B cell (primary cell): ENCODE data around the gene CCDC136. TPM values are rescaled to one million over a fixed set of nuclear protein-coding genes. Genes with fewer than 3 reads are reported as not detected.

Experiments
- ATAC-seq: fragments of 200-7000 bp; cut with Tn5 transposase; one replicate; pipeline ENCODE4 v1.10.0; 2021; ENCODE audit warnings: low read depth, mild to moderate bottlenecking, moderate number of reproducible peaks, moderate library complexity
- CTCF ChIA-PET: fragments of 350-600 bp; sonication (Branson Sonifier 250); formaldehyde crosslinking; loops from one replicate; lab custom pipeline; 2021; ENCODE audit warnings: antibody characterized with exemption, inconsistent platforms; lab: Charles Lee
- POLR2A ChIA-PET: fragments of 350-600 bp; sonication (Branson Sonifier 250); formaldehyde crosslinking; loops from one replicate; lab custom pipeline; 2021; ENCODE audit warnings: antibody characterized with exemption; lab: Charles Lee
- DNase-seq: peaks from one replicate; pipeline ENCODE4 v3.0.0; 2013
- H2AFZ ChIP-seq: 2 replicates; pipeline ENCODE4 v1.6.1; 2012; ENCODE audit warnings: mild to moderate bottlenecking, low read depth, low read length; ENCODE audit not compliant: insufficient read depth, poor library complexity, severe bottlenecking
- H3K27ac ChIP-seq, 2 donors: 1 replicate in 1 of 2; 2 replicates in 1 of 2; pipeline ENCODE4 v1.5.1; 2012 to 2013; ENCODE audit warnings: low read length in 2 of 2, mild to moderate bottlenecking in 2 of 2, moderate library complexity in 1 of 2
- H3K27me3 ChIP-seq, 4 experiments: fragments of 200-600 bp in 1 of 4; sonication (generic) in 1 of 4; replicated peaks in 1 of 4; 1 replicate in 2 of 4; 2 replicates in 2 of 4; pipeline versions ENCODE4 v1.6.1 to v1.7.0; 2013 to 2016; ENCODE audit warnings: low read length in 3 of 4, mild to moderate bottlenecking in 2 of 4, mixed read lengths in 1 of 4, moderate library complexity in 1 of 4; ENCODE audit not compliant: insufficient read depth in 4 of 4, control insufficient read depth in 3 of 4; ENCODE audit errors: control extremely low read depth in 1 of 4
- H3K36me3 ChIP-seq, 2 experiments: replicated peaks in 1 of 2; 1 replicate in 1 of 2; 2 replicates in 1 of 2; pipeline versions ENCODE4 v1.6.1 to v1.7.1; 2013; ENCODE audit warnings: low read length in 1 of 2; ENCODE audit not compliant: insufficient read depth in 2 of 2, control insufficient read depth in 1 of 2; ENCODE audit errors: control extremely low read depth in 1 of 2, extremely low read depth in 1 of 2
- H3K4me1 ChIP-seq, 2 donors: fragments of 200-600 bp in 1 of 2; sonication (generic) in 1 of 2; 1 replicate in 1 of 2; 2 replicates in 1 of 2; pipeline versions ENCODE4 v1.5.1 to v1.6.1; 2013 to 2017; ENCODE audit warnings: low read length in 2 of 2; ENCODE audit not compliant: control insufficient read depth in 2 of 2, insufficient read depth in 2 of 2
- H3K4me2 ChIP-seq: replicated peaks from 2 replicates; pipeline ENCODE3; 2012; ENCODE audit warnings: mild to moderate bottlenecking, low read depth, low read length; ENCODE audit not compliant: poor library complexity, severe bottlenecking
- H3K4me3 ChIP-seq, 5 experiments: fragments of 200-600 bp in 1 of 5; sonication (generic) in 1 of 5; 1 replicate in 3 of 5; 2 replicates in 2 of 5; pipeline versions ENCODE4 v1.5.1 to v1.7.0; 2011 to 2016; ENCODE audit warnings: low read length in 4 of 5, mild to moderate bottlenecking in 4 of 5, low read depth in 2 of 5, control low read depth in 1 of 5, moderate library complexity in 1 of 5; ENCODE audit not compliant: insufficient read depth in 1 of 5; ENCODE audit errors: control extremely low read depth in 1 of 5, extremely low read depth in 1 of 5
- H3K79me2 ChIP-seq: fragments of 200-600 bp; sonication (generic); one replicate; pipeline ENCODE4 v1.6.0; 2016; ENCODE audit warnings: low read length; ENCODE audit not compliant: control insufficient read depth, insufficient read depth
- H3K9ac ChIP-seq: fragments of 200-600 bp; sonication (generic); 2 replicates; pipeline ENCODE4 v1.6.1; 2017; ENCODE audit warnings: mild to moderate bottlenecking, low read length, moderate library complexity
- H3K9me3 ChIP-seq, 3 donors: one replicate each; pipeline versions ENCODE4 v1.6.1 to v1.7.1; 2013; ENCODE audit warnings: low read length in 2 of 3; ENCODE audit not compliant: control insufficient read depth in 2 of 3, insufficient read depth in 1 of 3; ENCODE audit errors: control extremely low read depth in 1 of 3
- H4K20me1 ChIP-seq: 2 replicates; pipeline ENCODE4 v1.6.0; 2012; ENCODE audit warnings: mild to moderate bottlenecking, low read length; ENCODE audit not compliant: insufficient read depth, control insufficient read depth, poor library complexity, severe bottlenecking
- H3K27ac Mint-ChIP-seq: one replicate; pipeline ENCODE4 v1.8.0; 2021; ENCODE audit warnings: mixed read lengths
- H3K27me3 Mint-ChIP-seq: one replicate; pipeline ENCODE4 v1.8.0; 2021; ENCODE audit warnings: mixed read lengths
- H3K4me1 Mint-ChIP-seq: one replicate; pipeline ENCODE4 v1.8.0; 2021; ENCODE audit warnings: mixed read lengths
- H3K4me3 Mint-ChIP-seq: one replicate; pipeline ENCODE4 v1.8.0; 2021; ENCODE audit warnings: mixed read lengths
- H3K9me3 Mint-ChIP-seq: one replicate; pipeline ENCODE4 v1.8.0; 2022; ENCODE audit warnings: mixed read lengths; ENCODE audit not compliant: insufficient read depth
- EZH2 ChIP-seq: IDR thresholded peaks from 2 replicates; pipeline ENCODE4 v1.6.1; 2012; ENCODE audit warnings: borderline replicate concordance, low read depth, mild to moderate bottlenecking, moderate library complexity, low read length; ENCODE audit not compliant: insufficient read depth, poor library complexity, severe bottlenecking
- WGBS: methylation state at CpG from one replicate; pipeline ENCODE4 v1.1.5; 2013; ENCODE audit warnings: missing lambda C conversion rate; ENCODE audit not compliant: insufficient coverage; 5-methylcytosine and 5-hydroxymethylcytosine counted together
- intact Hi-C: fragments of 100-400 bp; cut with micrococcal nuclease; formaldehyde crosslinking; loops from one replicate; pipeline ENCODE4 v1.10.0; 2022
- polyA plus RNA-seq: library from polyadenylated mRNA; depleted of rRNA; stranded (reverse); fragments of >200 nt; gene quantifications from 2 replicates; pipeline ENCODE4 v1.2.3, GENCODE V29; 2012
- total RNA-seq, 2 donors: library from RNA; stranded (reverse); fragments of 120-200 nt in 1 of 2; gene quantifications; 1 replicate in 1 of 2; 2 replicates in 1 of 2; pipeline versions ENCODE4 v1.2.3 to v1.2.4, GENCODE V29; 2013 to 2022
- TF ChIP-seq, protein P1 (sequence below): fragments of 200-600 bp; IDR thresholded peaks from one replicate; pipeline ENCODE4 v1.8.0; 2022; ENCODE audit warnings: antibody characterized with exemption, mild to moderate bottlenecking

Gene CCDC136
- total and polyA plus RNA-seq, 2 donors (not counting 1 experiment from before 2014, with no cell fraction given), result 2.2 to 13.9 TPM

DNA sequence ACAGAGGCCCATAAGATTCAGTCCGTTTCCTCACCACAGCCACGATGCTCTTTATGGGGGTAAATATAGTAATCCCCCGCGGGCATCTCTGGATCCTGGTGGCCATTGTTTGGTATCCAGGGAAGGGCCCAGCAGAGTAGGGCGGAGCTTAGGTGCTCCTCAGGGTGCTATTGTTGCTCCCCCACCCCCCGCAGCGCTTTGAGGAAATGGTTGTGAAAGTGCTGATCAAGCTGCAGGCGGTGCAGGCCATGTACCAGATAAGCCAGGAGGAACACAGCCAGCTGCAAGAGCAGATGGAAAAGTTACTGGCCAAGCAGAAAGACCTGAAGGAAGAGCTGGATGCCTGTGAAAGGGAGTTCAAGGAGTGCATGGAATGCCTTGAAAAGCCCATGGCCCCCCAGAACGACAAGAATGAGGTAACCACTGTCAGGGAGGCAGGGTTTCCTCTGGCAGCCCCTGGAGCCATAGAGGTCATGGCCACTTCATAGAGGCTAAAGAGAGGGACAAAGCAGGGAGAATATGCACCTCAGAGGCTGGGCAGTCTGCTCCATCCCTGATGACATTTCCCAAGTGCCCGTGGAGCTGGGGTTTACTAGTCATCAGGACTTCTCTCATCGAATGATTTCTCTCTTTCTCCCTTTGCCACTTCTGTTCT is 20.9 kb downstream of the CCDC136 start:
- H3K4me1 Mint-ChIP-seq, result no peaks in the 10 kb centered on the region
- no peaks in the 10 kb centered on the region for H3K9me3 Mint-ChIP-seq
- no peaks in the 10 kb centered on the region for H3K79me2 ChIP-seq
- no peak for ATAC-seq
- no peaks in the 10 kb centered on the region for H3K9me3 ChIP-seq
- no peak overlapping the region for H3K4me3 Mint-ChIP-seq
- 72% methylated on average over 4 of the region's 11 CpGs for WGBS
- H3K9ac ChIP-seq, result no peak overlapping the region
- no peak overlapping the region for H2AFZ ChIP-seq
- H3K27me3 Mint-ChIP-seq, result no peaks in the 10 kb centered on the region
- ChIA-PET CTCF (no interaction called here), POLR2A (no interaction called here)
- TF ChIP-seq EZH2, result no peak
- TF ChIP-seq, protein P1, sequence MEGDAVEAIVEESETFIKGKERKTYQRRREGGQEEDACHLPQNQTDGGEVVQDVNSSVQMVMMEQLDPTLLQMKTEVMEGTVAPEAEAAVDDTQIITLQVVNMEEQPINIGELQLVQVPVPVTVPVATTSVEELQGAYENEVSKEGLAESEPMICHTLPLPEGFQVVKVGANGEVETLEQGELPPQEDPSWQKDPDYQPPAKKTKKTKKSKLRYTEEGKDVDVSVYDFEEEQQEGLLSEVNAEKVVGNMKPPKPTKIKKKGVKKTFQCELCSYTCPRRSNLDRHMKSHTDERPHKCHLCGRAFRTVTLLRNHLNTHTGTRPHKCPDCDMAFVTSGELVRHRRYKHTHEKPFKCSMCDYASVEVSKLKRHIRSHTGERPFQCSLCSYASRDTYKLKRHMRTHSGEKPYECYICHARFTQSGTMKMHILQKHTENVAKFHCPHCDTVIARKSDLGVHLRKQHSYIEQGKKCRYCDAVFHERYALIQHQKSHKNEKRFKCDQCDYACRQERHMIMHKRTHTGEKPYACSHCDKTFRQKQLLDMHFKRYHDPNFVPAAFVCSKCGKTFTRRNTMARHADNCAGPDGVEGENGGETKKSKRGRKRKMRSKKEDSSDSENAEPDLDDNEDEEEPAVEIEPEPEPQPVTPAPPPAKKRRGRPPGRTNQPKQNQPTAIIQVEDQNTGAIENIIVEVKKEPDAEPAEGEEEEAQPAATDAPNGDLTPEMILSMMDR, result no peak
- no peak overlapping the region for H3K27ac Mint-ChIP-seq
- H3K36me3 ChIP-seq, result no peaks in the 10 kb centered on the region
- intact Hi-C loops, result no loop called here
- DNase-seq, result no peak
- H3K4me2 ChIP-seq, result no peak overlapping the region
- H4K20me1 ChIP-seq, result no peaks in the 10 kb centered on the region
- H3K27me3 ChIP-seq, result peaks cover 0 to 1% (median 0%) of the 10 kb centered on the region in 4 experiments
- H3K4me3 ChIP-seq, result no peak overlapping the region
- no peak overlapping the region for H3K27ac ChIP-seq
- H3K4me1 ChIP-seq, result no peaks in the 10 kb centered on the region

DNA sequence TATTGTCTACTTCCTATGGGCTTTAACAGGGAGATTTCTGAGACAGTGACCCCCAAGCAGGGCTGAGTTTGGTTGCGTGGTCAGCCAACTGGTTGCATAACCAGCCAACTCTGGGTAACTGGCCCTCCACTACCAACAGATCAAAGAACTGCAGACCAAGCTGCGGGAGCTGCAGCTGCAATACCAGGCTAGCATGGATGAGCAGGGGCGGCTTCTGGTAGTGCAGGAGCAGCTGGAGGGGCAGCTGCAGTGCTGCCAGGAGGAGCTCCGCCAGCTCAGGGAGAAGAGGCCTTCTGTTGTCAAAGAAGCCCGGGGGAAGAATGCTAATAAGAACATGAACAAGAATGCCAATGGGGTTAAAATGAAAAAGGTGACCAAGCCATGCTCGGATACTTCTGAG is 22.7 kb downstream of the CCDC136 start:
- H3K9ac ChIP-seq, result no peak overlapping the region
- no peak for TF ChIP-seq EZH2
- TF ChIP-seq, protein P1, result no peak
- DNase-seq (no peak), ATAC-seq (no peak)
- no peaks in the 10 kb centered on the region for H3K9me3 Mint-ChIP-seq
- H3K9me3 ChIP-seq, result no peaks in the 10 kb centered on the region
- no peaks in the 10 kb centered on the region for H3K36me3 ChIP-seq
- no peak overlapping the region for H2AFZ ChIP-seq
- no peaks in the 10 kb centered on the region for H3K79me2 ChIP-seq
- no peaks in the 10 kb centered on the region for H3K4me1 ChIP-seq
- no peaks in the 10 kb centered on the region for H3K4me1 Mint-ChIP-seq
- POLR2A ChIA-PET, result no interaction called here
- no peaks in the 10 kb centered on the region for H4K20me1 ChIP-seq
- H3K4me3 Mint-ChIP-seq, result no peak overlapping the region
- CTCF ChIA-PET, result no interaction called here
- peaks cover 0 to 4% (median 0%) of the 10 kb centered on the region in 4 experiments for H3K27me3 ChIP-seq
- intact Hi-C loops, result no loop called here
- H3K27me3 Mint-ChIP-seq, result no peaks in the 10 kb centered on the region
- H3K4me2 ChIP-seq, result no peak overlapping the region
- H3K27ac Mint-ChIP-seq, result no peak overlapping the region
- no peak overlapping the region for H3K4me3 ChIP-seq
- no peak overlapping the region for H3K27ac ChIP-seq
- 98% methylated on average over 6 of the region's 6 CpGs for WGBS
